AG09309 (cell line): ENCODE data around the gene MIA.
A peak's percentile ranks its signal among the peaks of the same experiment; 100 is the strongest.
"Not testable (repeated sequence)": the region's sequence is repeated elsewhere in the genome, so short reads cannot be mapped to it uniquely, and the experiment has no call there.

ENCODE experiments used
- DNase-seq: peaks from one replicate; pipeline ENCODE4 v3.0.0-alpha.2; 2010; ENCODE audit warnings: low read depth
- H3K4me3 ChIP-seq: 2 replicates; pipeline ENCODE4 v1.5.1; 2011; ENCODE audit warnings: mild to moderate bottlenecking, low read depth, low read length, moderate library complexity; ENCODE audit not compliant: control insufficient read depth
- CTCF ChIP-seq: IDR thresholded peaks from 2 replicates; pipeline ENCODE4 v1.5.1; 2011; ENCODE audit warnings: mild to moderate bottlenecking, low read depth, low read length, inconsistent platforms; ENCODE audit not compliant: insufficient read depth, control insufficient read depth; ENCODE audit errors: missing control alignments

MIA gene

GRCh38 chr19:40815223-40815622, 39.9 kb downstream of the MIA start:
- TF ChIP-seq CTCF = no peak
- DNase-seq = no peak
- no peak overlapping the region for H3K4me3 ChIP-seq

GRCh38 chr19:40818480-40819399, 43.4 kb downstream of the MIA start:
- DNase-seq, H3K4me3 ChIP-seq: not testable (repeated sequence)
- TF ChIP-seq CTCF = peak; percentile 39

GRCh38 chr19:40819479-40820234, 44.3 kb downstream of the MIA start:
- H3K4me3 ChIP-seq, DNase-seq: not testable (repeated sequence)
- TF ChIP-seq CTCF = peak; percentile 66

- no peak for TF ChIP-seq CTCF
- DNase-seq = no peak
- H3K4me3 ChIP-seq = no peak overlapping the region
These were observed 46.8 kb downstream of the MIA start for GRCh38 chr19:40822161-40822560.

- not testable (repeated sequence) for H3K4me3 ChIP-seq, DNase-seq
These were observed 47.6 kb downstream of the MIA start for GRCh38 chr19:40822704-40823553.

GRCh38 chr19:40824916-40825315, 49.6 kb downstream of the MIA start:
- not testable (repeated sequence) for H3K4me3 ChIP-seq

GRCh38 chr19:40825460-40826095, 50.3 kb downstream of the MIA start:
- not testable (repeated sequence) for DNase-seq, H3K4me3 ChIP-seq

More at GRCh38 chr19:40824916-40825315, 49.6 kb downstream of the MIA start:
- not testable (repeated sequence) for DNase-seq

- DNase-seq, H3K4me3 ChIP-seq: not testable (repeated sequence)
These were observed 51.0 kb downstream of the MIA start for GRCh38 chr19:40826312-40826698.

- not testable (repeated sequence) for H3K4me3 ChIP-seq, DNase-seq
These were observed 51.5 kb downstream of the MIA start for GRCh38 chr19:40826699-40827385.
